Inferior parietal cortex (tissue), 1 donor: ENCODE results near the gene KRTAP10-11.
"Not testable (repeated sequence)": the region's sequence is repeated elsewhere in the genome, so short reads cannot be mapped to it uniquely, and the experiment has no call there.

Experiments used
- DNase-seq: peaks from one replicate; pipeline ENCODE4 v3.0.0-alpha.2; 2016; ENCODE audit errors: extremely low spot score

Gene KRTAP10-11

GRCh38 chr21:44666401-44667320, 20.4 kb downstream of the KRTAP10-11 start, which contains the start of gene KRTAP12-2:
KRTAP12-2 (minus strand) TSS chr21:44666927; CDS start chr21:44666886, 41 bp downstream.
- no peak for DNase-seq

GRCh38 chr21:44667612-44668011, 21.4 kb downstream of the KRTAP10-11 start:
- no peak for DNase-seq

DNA sequence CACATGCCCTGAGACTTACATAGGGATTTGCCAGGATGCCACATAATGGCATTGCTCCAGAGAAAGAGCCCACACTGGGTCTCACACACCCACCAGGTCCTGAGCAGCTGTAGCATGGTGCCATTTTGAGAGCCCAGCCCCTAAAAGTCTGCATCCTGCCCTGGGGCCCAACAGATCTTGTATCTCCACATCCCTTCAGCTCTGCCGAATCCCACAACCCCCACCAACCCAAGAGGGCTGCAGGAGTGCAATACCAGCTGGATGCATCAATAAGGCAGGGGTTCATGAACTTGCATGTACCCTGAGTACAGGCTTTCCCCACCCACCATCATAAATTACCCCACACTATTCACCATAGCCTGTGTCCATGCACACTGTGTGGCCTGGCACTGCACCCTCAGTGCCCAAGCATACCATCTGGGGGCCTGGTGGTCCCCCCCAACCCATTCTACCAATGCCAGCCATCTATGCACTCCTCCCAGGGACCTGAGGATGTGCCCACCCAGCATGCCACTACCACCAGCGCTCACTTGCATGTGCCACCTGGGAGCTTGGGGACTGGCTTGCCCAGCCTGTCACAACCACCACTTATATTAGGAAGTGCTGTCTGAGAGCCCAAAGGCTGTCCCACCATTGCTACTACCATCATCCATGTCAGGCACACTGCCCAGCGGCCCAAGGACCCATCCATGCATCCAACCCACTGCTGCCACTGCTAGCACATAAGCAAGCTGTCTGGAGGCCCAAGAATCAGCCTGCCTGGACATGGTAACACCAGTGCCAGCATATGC, 24.6 kb downstream of the KRTAP10-11 start:
- DNase-seq: no peak

GRCh38 chr21:44671911-44672310, 25.7 kb downstream of the KRTAP10-11 start:
- DNase-seq: no peak

- DNase-seq: no peak
Observed at GRCh38 chr21:44677881-44678280, 31.7 kb downstream of the KRTAP10-11 start.

- no peak for DNase-seq
Observed at GRCh38 chr21:44681152-44681551, 34.9 kb downstream of the KRTAP10-11 start.

GRCh38 chr21:44681861-44682579, 35.8 kb downstream of the KRTAP10-11 start, which contains the start of gene KRTAP12-1:
KRTAP12-1 (minus strand) TSS chr21:44682163; CDS start chr21:44682123, 40 bp downstream.
- DNase-seq: no peak

GRCh38 chr21:44682580-44683151, 36.5 kb downstream of the KRTAP10-11 start:
- DNase-seq: no peak

DNA sequence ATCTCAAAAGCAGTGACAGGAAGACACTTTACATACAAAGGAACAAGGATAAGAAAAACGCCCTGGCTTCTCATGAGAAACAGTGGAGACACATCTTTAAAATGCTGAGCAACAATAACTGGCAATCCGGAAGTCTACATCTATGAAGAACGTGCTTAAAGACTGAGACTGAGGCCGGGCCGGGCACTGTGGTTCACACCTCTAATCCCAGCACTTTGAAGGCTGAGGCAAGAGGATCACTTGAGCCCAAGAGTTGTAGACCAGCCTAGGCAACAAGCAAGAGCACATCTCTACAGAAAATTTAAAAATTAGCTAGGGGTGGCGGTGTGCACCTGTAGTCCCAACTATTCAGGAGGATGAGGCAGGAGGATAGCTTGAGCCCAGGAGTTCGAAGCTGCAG, 37.9 kb downstream of the KRTAP10-11 start:
- DNase-seq: no peak

- DNase-seq: no peak
Observed at GRCh38 chr21:44684483-44684882, 38.3 kb downstream of the KRTAP10-11 start.

- DNase-seq: not testable (repeated sequence)
Observed at GRCh38 chr21:44685050-44685449, 38.8 kb downstream of the KRTAP10-11 start.

GRCh38 chr21:44686000-44686781, 40.0 kb downstream of the KRTAP10-11 start:
- no peak for DNase-seq

- no peak for DNase-seq
Observed at GRCh38 chr21:44686843-44687561, 40.8 kb downstream of the KRTAP10-11 start.

DNA sequence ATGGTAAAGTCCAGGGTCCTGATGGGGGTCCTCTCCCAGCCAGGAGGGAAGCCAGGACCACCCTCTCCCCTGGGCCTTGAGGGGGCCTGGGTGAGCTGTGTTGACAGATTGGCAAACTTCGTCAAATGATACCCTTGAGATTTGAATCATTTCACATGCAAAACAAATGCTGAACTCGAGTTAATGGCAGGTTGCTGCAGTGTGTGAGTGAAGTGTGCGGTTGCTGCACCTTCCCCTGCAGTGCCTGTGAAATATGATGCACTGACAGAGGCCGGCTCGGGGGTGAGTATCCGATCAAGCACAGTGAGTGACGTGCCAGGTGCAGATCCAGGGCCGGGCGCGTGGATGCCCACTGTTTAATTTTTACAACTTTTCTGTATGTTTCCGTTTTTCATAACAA, 41.5 kb downstream of the KRTAP10-11 start:
- no peak for DNase-seq

- not testable (repeated sequence) for DNase-seq
Observed at GRCh38 chr21:44689740-44690139, 43.5 kb downstream of the KRTAP10-11 start.

GRCh38 chr21:44691686-44692085, 45.5 kb downstream of the KRTAP10-11 start:
- no peak for DNase-seq

DNA sequence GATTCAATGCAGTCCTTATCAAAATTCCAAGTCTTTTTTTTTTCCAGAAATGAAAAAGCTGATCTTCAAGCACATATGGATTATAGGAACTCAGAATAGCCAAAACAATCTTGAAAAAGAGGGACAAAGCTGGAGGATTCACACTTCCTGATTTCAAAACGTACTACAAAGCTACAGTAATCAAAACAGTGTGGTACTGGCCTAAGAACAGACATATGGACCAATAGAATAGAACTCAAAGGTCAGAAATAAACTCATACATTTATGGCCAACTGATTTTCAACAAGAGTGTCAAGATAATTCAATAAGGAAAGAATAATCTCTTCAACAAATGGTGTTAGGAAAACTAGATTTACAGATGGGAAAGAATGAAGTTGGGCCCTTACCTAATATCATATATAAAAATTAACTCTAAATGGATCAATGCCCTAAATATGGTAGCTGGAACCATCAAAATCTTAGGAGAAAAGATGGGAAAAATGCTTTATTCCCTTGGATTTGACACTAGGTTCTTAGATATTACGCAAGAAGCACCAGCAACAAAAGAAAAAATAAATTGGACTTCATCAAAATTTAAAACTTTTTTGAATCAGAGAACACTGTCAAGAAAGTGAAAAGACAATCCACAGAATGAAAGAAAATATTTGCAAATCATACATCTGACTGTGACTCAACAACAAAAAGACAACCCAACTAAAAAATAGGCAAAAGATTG, 46.7 kb downstream of the KRTAP10-11 start:
- DNase-seq: no peak

- DNase-seq: no peak
Observed at GRCh38 chr21:44694776-44695175, 48.6 kb downstream of the KRTAP10-11 start.

DNA sequence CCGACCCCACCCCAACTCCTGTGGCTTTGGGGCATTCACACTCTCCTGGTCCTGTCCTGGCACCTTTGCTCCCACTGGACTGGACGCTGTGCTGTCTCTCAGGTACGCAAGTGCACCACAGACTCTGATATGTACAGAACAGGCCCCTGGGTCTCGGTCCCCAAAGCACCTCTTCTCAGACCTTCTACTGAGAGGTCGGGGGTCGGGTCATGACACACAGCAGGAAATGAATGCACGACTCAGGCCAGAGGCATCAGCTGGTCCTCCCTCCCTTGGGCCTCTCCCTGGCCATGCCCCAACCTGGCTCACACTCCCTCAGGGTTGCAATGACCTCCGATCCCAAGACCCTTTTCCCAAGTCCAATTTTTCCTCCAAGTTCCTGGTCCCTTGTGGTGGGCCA, 49.0 kb downstream of the KRTAP10-11 start:
- no peak for DNase-seq
